ENCODE data around the gene NPS.

The NPS gene

DNA sequence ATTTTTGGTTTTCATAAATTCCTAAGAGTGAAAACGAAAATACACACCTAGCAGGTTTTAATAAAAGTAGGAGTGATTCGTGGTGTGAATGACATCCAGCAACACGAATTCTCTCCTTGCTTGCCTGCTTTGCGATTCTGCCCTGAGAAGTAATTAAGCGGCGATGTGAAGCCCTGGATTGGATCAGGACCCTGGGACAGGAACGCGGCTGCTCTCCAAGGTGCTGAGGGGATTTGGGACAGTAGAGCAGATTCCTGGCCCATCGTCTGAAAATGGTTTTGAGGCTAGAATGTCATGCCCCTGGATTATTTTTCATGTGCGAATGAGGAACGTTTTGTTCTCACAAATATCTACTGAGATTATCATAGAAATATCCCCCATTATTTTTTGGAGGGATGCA, 7.8 kb downstream of the NPS start:
- DNase-seq (ENCODE audit: low read depth in 2 of 2): no peak

- DNase-seq (ENCODE audit: low read depth in 2 of 2): no peak
Measured at GRCh38 chr10:127561647-127562046, 12.5 kb downstream of the NPS start.

DNA sequence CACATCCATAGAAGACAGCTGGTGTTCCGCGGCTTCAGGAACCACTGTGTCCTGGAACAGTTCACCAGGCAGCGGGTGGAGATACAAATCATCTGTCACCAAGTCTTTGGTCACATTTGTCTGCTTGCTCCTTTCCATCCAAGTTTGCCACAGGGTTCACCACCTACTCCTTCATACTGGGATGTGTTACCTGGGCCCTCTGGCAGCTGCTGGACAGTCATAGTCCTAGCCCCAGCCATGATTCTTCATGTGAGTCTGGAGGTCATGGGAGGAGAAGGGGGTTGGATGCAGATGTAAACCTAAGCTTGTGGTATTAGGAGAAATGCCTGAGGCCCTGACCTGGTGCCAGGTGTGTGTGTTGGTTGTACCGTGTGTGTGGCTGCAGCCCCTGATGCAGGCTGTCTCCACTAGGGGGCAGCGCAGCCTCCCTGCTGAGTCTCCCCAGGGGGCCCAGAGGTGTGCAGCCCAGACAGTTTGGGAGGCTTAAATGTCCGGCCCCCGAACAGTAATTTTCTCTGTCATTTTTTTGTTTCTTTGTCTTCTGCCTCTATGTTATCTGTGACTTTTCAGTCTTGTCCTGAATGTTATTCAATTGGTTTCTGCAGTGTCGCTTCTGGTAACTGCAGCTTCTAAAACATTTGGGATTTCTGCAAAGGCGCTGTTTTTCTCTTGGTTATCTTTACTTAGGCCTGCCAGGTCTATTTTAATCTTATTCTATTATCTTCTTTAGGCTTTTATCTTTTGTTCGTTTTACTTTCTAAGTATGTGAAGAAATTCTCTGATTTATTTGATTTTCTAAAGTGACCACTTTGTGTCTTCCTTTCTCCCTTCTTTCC, 14.8 kb downstream of the NPS start:
- DNase-seq (ENCODE audit: low read depth in 2 of 2): no peak

- no peak for DNase-seq (ENCODE audit: low read depth in 2 of 2)
Measured at GRCh38 chr10:127564644-127565043, 15.5 kb downstream of the NPS start.

- no peak for DNase-seq (ENCODE audit: low read depth in 2 of 2)
Measured at GRCh38 chr10:127565583-127565982, 16.5 kb downstream of the NPS start.

GRCh38 chr10:127569210-127569609, 20.1 kb downstream of the NPS start:
- DNase-seq (ENCODE audit: low read depth in 2 of 2): no peak

DNA sequence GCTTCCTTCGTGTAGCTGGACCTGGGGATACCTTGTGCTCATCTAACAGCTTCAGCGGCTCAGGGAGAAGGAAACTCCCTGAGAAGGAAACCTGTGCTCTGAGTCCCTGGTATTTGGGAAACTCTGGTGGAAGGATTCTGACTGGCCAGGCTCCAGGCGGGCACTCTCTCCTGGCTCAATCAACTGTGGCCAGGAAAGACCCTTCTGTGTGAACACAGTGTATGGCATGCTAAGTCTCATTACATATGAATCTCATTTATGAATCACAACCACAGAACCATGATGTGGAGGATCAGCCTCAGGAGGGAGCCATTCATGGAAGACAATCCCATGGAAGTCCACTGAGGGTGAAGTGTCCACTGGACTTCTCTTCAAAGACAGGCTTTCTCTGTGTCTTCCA, 20.9 kb downstream of the NPS start:
- no peak for DNase-seq (ENCODE audit: low read depth in 2 of 2)

DNA sequence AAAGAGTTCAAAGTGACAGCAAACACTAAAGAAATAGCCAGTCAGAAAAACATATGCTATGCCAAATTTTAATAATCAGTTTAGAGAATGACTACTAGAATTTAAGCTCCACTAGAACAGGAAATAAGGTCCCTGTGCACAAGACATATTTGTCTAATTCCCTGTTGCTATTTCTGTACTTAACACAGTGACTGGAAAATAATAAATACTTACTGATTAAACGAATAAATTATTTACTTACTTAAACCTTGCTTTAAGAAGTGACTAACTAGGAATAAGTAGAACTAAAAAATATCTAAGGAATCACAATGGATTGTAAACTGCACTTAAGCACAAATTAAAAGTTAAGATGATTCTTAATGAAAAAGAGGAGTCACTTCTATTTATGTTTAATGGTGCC, 22.3 kb downstream of the NPS start:
- no peak for DNase-seq (ENCODE audit: low read depth in 2 of 2)

- DNase-seq (ENCODE audit: low read depth in 2 of 2): no peak
Measured at GRCh38 chr10:127576051-127576450, 26.9 kb downstream of the NPS start.

DNA sequence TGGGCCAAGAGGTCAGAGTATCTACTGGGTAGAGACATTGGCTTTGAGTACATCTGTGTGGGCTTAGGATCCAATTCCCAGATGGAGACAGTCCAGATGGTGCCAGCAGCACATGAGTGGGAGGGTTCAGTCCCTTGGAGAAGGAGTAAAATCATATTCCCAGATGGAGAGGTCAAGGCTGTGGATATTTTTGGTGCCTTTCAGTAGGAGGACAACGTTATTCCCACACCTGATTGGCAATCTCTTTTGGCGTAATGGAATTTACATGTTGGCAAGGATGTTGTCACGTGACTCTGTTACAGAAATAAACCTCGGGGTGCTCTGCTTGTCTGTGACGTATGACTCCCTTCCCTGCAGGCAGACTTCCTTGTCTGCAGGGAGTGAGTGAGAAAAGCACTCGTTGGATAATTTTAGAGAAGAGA, 27.6 kb downstream of the NPS start:
- no peak for DNase-seq (ENCODE audit: low read depth in 2 of 2)

DNA sequence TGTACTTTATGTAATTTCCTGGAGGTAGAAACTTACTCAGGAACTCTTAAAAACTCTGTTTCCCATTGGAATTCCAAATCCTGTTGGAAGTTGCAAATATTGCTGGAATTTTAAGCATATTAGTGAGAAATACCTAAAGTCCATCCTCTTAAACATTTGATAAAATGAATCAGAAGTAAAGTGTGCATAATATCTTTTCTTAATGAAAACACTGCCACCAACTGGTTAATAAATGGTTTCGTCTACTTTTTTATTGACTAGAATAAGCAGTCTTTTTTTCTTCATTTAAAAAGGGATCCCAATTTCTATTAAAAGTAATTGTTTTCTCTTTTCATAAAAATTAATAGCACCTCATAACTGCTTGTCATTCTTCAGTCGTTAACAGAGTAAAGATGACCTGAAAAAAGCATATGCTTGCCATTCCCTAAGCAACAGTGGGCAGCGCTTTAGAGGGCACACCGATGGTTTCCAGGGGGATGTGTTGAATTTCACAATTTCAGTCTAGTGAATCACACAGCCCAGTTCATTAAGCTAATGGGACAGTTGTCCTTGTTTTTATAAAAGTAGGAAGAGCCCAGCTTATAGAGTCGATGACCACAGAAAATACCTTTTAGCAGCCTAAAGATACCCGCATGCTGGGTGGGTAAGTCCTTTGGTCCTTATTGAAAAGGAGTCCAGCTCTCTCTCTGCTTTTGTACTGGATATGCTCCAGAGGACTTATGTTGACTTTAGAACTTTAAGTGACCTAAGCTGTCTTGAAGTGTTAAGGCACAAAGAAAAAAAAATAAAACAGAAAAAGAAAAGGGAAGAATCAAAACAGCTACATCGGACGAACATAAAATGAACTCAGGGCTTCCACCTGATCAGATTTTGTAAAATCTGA, 28.5 kb downstream of the NPS start:
- no peak for DNase-seq (ENCODE audit: low read depth in 2 of 2)

- DNase-seq (ENCODE audit: low read depth in 2 of 2): no peak
Measured at GRCh38 chr10:127578259-127578960, 29.3 kb downstream of the NPS start.

- no peak for DNase-seq (ENCODE audit: low read depth in 2 of 2)
Measured at GRCh38 chr10:127578961-127579305, 29.8 kb downstream of the NPS start.

DNA sequence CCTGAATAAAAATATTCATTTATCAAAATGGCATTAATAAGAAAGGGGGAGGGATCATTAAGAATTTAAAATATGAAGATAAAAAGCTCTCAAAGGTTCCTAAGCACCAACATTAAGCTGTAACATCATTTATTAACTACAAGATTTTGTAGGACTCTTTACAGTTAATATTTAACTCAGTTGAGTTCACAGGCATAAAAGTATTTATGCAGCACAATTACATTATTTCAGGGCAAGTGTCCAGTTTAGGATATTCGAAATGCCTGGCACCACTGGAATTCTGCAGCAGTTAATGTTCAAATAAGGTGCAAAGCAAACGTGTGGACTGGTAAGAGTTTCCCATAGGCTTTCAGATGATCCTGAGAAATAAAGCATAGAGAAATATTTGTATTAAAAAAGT, 30.5 kb downstream of the NPS start:
- DNase-seq (ENCODE audit: low read depth in 2 of 2): no peak

- no peak for DNase-seq (ENCODE audit: low read depth in 2 of 2)
Measured at GRCh38 chr10:127580822-127581221, 31.7 kb downstream of the NPS start.

GRCh38 chr10:127585519-127586023, 36.5 kb downstream of the NPS start:
- DNase-seq (ENCODE audit: low read depth in 2 of 2): no peak

DNA sequence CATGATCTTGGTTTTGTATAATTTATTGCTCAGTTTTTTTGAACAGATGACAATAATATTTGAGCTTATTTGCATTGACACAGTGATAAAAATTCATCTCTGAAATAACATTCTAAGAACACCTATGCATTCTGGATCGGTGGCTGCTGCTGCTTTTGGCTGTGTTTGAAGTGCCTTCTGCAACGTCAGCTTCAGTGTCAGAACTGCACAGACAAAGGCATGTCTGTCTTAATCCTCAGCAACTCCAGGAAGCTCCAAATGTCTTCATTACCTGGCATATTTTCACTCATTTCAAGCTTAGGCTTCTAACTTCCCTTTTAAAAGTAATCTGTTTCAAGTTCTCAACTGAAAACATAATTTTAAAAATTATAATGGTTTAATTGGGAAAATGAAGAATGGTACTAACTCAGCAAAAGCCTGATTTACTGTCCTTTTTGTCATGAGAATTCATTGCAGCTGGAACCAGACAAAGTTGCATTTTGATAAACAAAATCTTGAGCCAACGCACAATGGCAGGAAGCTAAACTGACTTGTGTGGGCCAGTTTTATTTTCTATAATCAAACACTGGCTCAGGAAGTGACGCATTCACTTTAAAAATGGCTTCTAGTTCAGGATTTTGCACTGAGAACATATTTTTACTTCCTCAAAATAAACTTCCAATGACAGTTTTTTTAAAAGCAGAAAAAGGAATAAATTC, 38.7 kb downstream of the NPS start:
- DNase-seq (ENCODE audit: low read depth in 2 of 2): no peak

- no peak for DNase-seq (ENCODE audit: low read depth in 2 of 2)
Measured at GRCh38 chr10:127592586-127592985, 43.5 kb downstream of the NPS start.

DNA sequence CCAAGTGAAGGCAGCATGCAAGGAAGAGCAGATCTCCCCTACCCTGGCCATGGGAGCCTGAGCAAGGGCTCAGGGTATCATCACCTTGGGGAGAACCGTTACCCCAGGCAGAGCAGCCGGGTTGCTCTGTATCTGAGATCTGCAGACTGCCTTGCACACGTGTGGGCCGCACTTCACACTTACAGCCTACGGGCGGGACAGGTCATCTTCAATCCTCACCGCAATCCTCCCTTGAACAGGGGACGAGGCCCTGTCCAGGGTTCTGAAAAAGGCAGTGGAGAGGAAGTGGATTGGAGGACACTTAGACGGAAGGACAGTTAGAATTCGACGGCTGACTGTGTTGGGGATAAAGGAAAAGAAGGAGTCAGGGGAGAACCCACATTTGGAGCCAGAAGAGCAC, 51.4 kb downstream of the NPS start:
- no peak for DNase-seq (ENCODE audit: low read depth in 2 of 2)

All from activated CD8-positive, alpha-beta memory T cell treated with anti-CD3 and anti-CD28 coated beads for 4 hours (primary cell).